ENCODE measurements around the gene ZNF638.
"Not testable (repeated sequence)": the region's sequence is repeated elsewhere in the genome, so short reads cannot be mapped to it uniquely, and the experiment has no call there.

ZNF638 gene

DNA sequence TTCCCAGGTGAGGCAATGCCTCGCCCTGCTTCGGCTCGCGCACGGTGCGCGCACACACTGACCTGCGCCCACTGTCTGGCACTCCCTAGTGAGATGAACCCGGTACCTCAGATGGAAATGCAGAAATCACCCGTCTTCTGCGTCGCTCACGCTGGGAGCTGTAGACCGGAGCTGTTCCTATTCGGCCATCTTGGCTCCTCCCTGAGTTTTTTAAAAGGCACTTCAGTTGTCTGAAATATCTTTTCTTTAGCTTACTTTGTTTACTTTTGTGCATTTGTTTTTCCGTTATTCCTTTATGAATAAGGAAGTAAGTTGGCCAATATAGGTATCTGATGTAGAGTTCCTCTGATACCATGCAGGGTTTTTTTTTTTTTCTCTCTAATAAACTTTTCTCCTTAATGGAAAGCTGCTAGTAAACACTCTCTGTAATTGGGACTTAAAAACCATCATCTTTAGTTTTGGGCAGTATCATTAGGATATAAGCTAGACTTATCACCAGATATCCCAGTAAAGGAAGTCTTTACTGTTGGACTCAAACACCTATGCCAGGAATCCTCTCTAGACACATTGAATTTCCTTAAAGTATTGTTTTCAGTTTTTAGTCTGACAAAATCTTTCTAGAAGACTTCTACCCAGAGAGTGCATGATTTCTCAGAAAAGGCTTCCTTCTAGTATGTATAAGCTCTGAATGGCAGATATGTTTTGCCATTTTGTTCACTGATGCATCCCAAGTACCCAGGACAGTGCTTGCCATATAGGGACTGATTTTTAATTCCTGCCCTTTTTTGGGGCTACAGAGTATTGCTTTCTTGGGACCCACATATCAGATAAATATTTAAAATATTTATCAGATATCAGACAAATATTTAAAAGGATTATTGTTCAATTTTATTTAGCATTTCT lies 86.0 kb downstream of the ZNF638 start:
- peak; percentile 82 for FAIRE-seq

DNA sequence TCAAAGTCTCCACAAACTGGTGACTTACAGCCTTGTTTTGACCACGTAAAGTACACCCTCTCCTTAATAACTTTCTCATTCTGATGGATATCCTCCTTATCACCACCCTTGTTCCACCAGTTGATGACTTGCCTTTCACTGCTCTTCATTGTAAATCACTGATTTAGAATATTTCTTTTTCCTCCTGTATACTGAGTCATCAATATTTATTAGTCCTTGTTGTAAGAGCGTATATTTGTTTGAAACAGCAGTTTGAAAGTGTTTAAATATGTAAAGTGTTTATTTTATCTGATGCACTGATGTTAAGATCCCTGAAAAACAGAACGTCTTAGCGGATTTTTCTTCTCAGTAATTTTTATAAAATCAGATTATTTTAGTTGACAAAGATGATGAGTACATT lies 87.6 kb downstream of the ZNF638 start:
- no peak for FAIRE-seq

- FAIRE-seq, result no peak
Observed at GRCh38 chr2:71419976-71420375, 88.4 kb downstream of the ZNF638 start.

DNA sequence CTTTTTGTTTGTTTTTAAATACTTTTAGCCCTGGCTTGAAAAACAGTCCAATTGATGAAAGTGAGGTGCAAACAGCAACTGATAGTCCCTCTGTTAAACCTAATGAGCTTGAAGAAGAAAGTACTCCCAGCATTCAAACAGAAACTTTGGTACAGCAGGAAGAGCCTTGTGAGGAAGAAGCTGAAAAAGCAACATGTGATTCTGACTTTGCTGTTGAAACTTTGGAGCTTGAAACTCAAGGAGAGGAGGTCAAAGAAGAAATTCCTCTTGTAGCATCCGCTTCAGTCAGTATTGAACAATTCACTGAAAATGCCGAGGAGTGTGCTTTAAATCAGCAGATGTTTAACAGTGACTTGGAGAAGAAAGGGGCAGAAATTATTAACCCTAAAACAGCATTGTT lies 91.2 kb downstream of the ZNF638 start:
- no peak for FAIRE-seq

GRCh38 chr2:71423817-71424420 lies 92.3 kb downstream of the ZNF638 start:
- no peak for FAIRE-seq

GRCh38 chr2:71426721-71427120 lies 95.1 kb downstream of the ZNF638 start:
- no peak for FAIRE-seq

- FAIRE-seq, result no peak
Observed at GRCh38 chr2:71428472-71429383, 97.1 kb downstream of the ZNF638 start.

GRCh38 chr2:71445142-71445541 lies 113.6 kb downstream of the ZNF638 start:
- FAIRE-seq, result not testable (repeated sequence)

DNA sequence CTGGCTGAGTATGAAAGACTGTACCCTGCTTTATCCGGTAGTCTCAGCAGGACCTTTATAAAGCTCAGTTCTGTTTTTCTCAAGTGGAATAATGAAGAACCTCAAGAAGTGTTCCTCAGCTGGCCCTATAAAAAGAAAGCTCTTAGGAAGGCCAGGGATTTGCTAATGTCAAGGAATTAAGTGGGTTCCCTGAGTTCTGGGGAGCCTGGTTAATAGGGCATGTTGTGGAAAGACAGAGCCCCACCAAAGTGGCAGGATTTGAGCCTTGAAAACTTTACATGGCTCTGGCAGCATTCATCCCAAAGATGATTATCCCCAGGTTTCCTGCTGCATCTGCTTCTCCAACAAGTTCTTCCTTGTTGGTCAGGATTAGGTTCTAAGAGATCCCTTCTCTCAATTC lies 114.9 kb downstream of the ZNF638 start:
- no peak for FAIRE-seq

- no peak for FAIRE-seq
Observed at GRCh38 chr2:71449343-71449742, 117.8 kb downstream of the ZNF638 start.

- no peak for FAIRE-seq
Observed at GRCh38 chr2:71451705-71452104, 120.1 kb downstream of the ZNF638 start.

DNA sequence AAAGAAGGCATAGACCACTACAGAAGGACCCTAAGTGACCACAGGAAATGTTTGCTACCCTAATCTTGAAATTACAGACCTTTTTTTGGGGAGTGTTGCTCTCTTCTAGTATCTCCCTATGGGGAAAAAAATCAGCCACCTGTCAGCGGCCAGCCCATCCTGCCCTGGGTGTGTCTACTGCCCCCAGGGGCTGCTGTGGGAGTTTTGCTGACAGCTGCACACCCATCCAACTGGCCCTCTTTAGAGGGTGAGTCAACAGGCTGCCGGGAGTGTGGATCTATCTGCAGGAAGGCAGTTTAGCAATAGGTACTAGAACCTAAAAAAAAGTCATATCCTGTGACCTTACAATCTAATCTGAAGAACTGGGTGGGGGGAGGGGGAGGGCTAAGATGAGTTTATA lies 121.0 kb downstream of the ZNF638 start:
- FAIRE-seq, result no peak

DNA sequence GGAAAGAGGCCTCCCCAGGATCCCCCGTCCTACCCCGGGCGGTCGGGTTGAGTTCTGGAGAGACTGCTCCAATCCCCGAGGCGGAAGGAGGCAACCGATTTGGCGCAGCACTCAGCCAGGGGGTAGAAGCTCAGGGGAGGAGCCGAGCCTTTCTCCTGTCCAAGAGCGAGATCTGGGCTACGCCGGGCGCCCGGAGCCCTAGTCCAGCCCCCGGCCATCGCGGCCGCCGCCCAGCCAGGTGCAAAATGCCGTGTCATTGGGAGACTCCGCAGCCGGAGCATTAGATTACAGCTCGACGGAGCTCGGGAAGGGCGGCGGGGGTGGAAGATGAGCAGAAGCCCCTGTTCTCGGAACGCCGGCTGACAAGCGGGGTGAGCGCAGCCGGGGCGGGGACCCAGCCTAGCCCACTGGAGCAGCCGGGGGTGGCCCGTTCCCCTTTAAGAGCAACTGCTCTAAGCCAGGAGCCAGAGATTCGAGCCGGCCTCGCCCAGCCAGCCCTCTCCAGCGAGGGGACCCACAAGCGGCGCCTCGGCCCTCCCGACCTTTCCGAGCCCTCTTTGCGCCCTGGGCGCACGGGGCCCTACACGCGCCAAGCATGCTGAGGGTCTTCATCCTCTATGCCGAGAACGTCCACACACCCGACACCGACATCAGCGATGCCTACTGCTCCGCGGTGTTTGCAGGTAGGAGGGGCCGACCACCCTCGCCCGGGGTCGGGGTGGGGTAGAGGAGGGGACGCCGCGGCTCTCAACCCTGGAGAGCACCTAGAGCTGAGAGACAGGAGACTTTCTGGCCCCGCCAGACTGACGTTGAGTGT lies 122.0 kb downstream of the ZNF638 start, which contains the start of gene DYSF:
Gene DYSF, plus strand, starts transcription at position 158 of the 817 bp plus-strand sequence.
- FAIRE-seq, result no peak

DNA sequence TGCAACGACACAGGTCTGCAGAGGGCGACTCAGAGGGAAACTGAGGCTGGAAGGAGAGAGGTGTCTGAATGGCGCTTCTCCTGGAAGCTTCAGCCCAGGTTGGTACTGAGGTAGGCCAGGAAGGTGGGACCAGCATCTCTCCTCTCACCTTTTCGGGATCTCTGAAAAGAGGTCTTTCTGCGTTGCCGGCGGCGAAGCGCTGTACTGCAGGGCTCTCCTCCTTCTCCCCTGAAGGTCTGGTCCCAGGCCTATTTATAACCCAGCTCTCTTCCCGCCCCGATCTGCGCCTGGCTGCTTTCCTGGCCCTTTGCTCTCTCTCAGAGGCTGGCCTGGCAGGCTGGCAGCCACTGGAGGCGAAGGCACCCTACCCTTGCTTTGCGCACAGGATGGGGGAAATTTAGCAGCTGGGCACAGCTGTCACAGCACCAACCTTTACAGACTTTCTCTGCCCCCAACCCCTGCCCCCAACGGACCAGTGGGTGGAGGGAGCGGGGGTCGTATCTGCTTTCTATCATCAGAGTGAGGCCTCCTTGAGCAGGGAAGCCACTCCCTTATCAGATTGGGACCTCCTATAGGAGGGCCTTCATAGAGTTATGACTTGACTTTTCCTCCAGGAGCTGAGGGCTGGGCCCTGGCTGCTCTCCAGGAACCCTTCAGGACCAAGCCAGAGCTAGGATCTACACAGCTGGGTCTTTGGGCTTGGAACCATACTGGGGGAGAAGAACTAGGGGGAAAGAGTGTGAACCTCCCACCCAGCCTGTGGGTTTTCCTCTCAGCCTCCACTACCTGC lies 122.8 kb downstream of the ZNF638 start:
- FAIRE-seq, result no peak

DNA sequence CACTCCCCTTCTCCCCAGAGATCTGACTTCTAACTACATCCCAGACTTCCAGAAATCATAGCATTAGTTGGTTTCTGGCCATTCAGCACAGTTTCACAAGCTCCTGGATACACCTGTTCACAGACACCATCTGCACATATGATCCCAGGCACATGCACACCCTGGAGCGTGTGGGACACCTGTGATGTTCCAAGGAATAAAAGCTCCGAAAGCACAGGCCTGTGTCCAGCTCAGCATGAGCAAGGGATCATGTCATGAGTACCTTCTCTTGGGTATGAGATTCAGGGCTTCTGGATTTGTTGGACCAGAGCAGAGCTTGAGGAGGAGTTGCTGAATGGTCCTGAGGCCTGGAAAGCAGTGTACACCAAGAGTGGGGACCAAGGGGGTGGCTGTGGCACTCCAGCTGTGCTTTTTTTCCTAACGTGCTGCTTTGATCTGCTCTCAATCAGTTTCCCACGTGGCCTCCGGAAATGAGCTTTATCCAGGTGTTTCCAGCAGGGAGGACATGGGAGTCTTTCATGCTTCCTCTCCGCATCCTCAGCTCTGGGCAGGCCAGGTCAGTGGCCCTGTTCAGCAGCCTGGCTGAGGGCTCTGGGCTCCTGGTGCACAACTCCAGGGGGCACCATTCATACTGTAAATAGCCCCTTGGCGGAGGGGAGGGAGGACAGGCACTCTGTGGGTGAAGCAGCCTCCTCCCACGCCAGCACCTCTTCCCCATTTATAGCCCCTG lies 123.6 kb downstream of the ZNF638 start:
- FAIRE-seq, result no peak

DNA sequence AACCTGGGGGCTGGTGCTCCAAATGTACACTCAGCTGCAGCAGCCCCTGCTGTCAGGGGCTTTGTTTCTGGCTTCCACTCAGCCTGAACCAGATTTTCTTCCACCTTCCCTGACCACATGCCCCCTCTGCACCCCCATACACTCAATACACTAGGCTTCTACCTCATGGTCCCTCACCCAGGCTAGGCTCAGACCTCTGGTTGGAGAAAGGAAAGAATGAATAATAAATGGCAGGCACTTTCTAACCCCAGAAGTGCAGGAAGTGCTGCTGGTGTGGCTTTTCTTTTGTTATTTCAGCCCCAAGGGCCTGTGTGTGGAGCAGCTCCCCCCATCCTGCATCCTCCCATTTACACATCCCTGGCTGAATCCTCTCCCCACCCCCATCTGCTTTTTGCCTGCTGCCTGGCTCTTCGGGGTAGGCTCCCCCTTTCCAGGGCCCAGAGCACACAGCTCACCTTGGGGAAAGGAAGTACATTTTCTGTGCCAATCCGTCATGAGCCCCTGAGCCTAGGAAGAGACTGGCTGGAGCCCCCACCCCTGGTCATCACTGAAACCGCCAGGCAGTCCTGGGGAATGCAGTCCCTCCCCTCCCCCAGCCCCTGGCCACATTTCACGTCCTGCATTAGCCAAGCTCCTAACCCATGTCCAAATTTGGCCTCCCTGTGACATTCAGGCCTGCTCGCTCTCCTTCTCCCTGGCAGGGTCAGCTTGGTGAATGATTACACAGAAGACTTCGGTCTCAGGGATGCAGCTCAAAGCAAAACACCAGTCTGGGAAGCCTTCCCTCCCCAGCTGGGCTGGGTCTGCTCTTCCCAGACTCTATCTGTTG lies 124.4 kb downstream of the ZNF638 start:
- FAIRE-seq, result no peak

DNA sequence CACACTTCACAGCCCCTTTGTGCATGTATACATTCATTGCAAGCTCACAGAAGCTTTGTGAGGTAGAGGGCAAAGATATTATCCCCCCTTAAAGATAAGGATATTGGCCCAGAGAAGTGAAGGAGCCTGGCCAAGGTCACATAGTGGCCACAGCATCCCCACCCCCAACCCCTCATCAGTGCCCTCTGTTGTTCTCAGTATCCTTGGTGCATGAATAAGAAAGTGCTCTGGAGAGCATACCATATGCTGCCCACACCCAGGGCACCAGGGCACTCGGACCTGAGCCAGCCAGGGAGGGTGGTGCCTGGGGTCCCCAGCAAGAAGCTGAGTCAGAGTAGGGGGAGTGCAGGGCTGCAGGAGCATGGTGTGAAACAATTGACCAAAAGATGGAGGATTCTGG lies 125.0 kb downstream of the ZNF638 start:
- FAIRE-seq, result no peak

DNA sequence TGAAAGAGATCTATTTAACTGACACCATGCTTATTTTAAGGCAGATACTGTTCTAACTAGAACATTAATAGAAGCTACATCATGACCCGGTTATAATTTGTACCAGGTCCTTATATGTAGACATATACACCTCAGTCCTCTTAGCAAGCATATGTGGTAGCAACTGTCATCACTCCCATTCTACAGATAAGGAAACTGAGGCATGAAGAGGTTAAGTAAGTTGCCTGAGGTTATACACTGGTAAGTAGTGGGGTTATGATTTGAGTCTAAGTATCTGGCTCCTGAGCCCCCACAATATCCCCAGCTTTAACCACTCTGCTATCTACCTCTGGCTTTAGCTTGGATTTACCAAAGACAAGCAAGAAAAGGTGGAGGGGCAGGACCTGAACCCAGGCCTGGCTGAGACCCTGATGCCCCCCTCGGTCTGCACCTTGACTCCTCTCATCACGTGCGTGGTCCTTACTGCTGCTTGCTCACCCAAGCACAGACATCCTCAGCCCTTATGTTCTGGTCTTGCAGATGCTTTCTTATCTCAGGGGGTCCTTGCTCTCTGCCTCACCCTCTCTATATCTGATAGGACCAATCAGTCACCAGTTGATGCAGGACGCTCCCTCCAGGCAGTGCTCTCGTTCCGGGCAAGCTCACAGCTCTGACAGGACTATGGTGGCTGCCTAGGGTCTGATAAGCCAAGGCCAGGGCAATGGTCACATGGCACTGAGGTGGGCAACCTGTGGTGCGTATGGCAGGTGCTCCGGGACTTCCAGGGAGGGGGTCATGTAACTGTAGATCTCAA lies 125.7 kb downstream of the ZNF638 start:
- FAIRE-seq, result no peak

DNA sequence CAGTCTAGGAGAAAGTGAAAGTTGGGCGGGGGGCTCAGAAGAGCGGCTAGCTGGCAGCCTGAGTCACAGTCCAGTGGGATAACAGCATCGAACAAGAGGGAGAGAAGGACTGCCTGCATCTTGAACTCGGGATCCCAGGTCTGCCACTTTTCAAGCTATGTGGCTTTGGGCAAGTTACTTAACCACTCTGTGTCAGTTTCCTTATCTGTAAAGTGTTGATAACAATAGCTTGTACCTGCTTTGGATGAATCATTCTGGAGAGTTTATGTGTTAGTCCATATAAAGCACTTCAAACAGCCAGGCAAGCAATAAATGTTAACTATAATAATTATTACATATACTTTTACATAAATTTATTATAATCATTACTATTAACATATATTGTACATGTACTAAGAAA lies 126.3 kb downstream of the ZNF638 start:
- FAIRE-seq, result no peak

All from islet of Langerhans (tissue), 1 donor.